ENCODE results near the gene IGF1.

The IGF1 gene

GRCh38 chr12:102425109-102426039 lies 55.0 kb downstream of the IGF1 start:
- DNase-seq, result no peak

GRCh38 chr12:102423462-102423861 lies 56.9 kb downstream of the IGF1 start:
- no peak for DNase-seq

- DNase-seq, result no peak
Observed at GRCh38 chr12:102421802-102422583, 58.4 kb downstream of the IGF1 start.

GRCh38 chr12:102419094-102419764 lies 61.1 kb downstream of the IGF1 start:
- no peak for DNase-seq

GRCh38 chr12:102417055-102417454 lies 63.3 kb downstream of the IGF1 start:
- no peak for DNase-seq

GRCh38 chr12:102415515-102415914 lies 64.8 kb downstream of the IGF1 start:
- no peak for DNase-seq

- no peak for DNase-seq
Observed at GRCh38 chr12:102413396-102413795, 67.0 kb downstream of the IGF1 start.

- DNase-seq, result no peak
Observed at GRCh38 chr12:102410511-102410910, 69.9 kb downstream of the IGF1 start.

GRCh38 chr12:102408487-102409297 lies 71.7 kb downstream of the IGF1 start:
- no peak for DNase-seq

GRCh38 chr12:102407776-102408486 lies 72.4 kb downstream of the IGF1 start:
- no peak for DNase-seq

GRCh38 chr12:102406033-102406584 lies 74.3 kb downstream of the IGF1 start:
- DNase-seq, result peak; percentile 65

GRCh38 chr12:102401087-102401486 lies 79.3 kb downstream of the IGF1 start:
- no peak for DNase-seq

- no peak for DNase-seq
Observed at GRCh38 chr12:102399653-102400052, 80.7 kb downstream of the IGF1 start.

- DNase-seq, result no peak
Observed at GRCh38 chr12:102396276-102396675, 84.1 kb downstream of the IGF1 start.

GRCh38 chr12:102394200-102394599 lies 86.2 kb downstream of the IGF1 start:
- DNase-seq, result no peak

- DNase-seq, result no peak
Observed at GRCh38 chr12:102390068-102390467, 90.3 kb downstream of the IGF1 start.

- no peak for DNase-seq
Observed at GRCh38 chr12:102388469-102388868, 91.9 kb downstream of the IGF1 start.

- no peak for DNase-seq
Observed at GRCh38 chr12:102385343-102385742, 95.0 kb downstream of the IGF1 start.

GRCh38 chr12:102379346-102380162 lies 100.8 kb downstream of the IGF1 start:
- DNase-seq, result no peak

- no peak for DNase-seq
Observed at GRCh38 chr12:102376781-102377180, 103.6 kb downstream of the IGF1 start.

Data from DMS79 treated with DMSO at 0.1 percent for 48 hours (cell line).